Cardiac atrium fibroblast (primary cell): Measurements from ENCODE around the gene CTTN. TPM values are rescaled to one million over a fixed set of nuclear protein-coding genes. Genes with fewer than 3 reads are reported as not detected.

Experiments
- total RNA-seq: library from RNA; depleted of rRNA; stranded (reverse); fragments of >200 nt; gene quantifications from 2 replicates; pipeline ENCODE4 v1.2.3, GENCODE V29; 2015

The CTTN gene
- total RNA-seq = 230 and 309 TPM in 2 replicates

DNA sequence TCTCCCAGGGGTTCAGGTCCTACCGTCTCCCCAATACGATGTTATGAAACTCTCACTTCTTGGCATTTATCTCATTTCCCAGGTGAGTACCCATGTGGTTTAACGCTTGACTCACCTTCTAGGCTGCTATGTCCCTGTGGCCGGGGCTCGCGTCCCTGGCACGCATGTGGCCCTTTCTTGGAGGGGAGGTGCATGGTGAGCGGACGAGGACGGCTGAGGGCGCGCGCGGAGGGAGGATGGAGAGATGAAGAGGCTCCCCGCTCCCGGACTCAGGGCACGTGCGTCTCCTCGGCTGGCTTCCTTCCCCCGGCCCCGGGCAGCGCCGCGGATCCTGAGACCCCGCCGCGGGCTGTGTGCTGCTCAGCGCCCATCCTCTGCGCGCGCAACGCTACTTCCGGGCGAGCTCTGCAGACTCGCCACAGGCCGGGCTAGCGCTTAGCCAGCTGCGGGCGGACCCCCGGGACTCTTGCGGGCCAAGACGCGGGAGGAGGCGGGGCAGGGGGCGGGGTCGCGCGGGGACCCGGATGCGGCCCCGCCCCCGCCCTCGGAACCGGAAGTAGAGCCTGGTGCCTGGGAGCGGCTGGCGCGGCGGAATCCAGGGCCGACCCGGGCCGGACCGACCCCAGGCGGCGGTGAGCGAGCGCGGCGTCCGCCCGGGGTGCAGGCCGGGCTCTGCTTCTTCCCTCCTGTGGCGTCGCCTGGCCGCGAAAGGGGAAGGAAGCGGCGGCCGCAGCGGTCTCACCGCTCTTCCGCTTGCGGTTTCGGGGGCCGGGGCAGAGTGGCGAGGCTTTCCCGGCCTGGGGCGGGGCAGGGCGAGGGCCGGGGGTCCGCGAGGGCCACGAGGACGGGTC lies at the start of gene CTTN:
TSS of gene CTTN (plus strand) at position 547 of the 851 bp plus-strand sequence. CDS start 8,769 bp downstream, outside the sequence.

Other genes starting within 250 kb of the CTTN start
- gene FADD, start 195.2 kb upstream of the CTTN start, total RNA-seq = 16.6 and 26.1 TPM in 2 replicates
- 21.1 and 34.7 TPM in 2 replicates for gene PPFIA1, start 127.8 kb upstream of the CTTN start, total RNA-seq